CD4-positive, CD25-positive, alpha-beta regulatory T cell (primary cell): ENCODE measurements around the gene PHF1. TPM values are rescaled to one million over a fixed set of nuclear protein-coding genes. Genes with fewer than 3 reads are reported as not detected.

Experiments used
- ATAC-seq, 2 donors: fragments of 150-1000 bp; cut with Tn5 transposase; one replicate each; pipeline ENCODE4 v1.10.0; 2021; ENCODE audit warnings: low read depth in 2 of 2, moderate number of reproducible peaks in 2 of 2, moderate library complexity in 1 of 2
- DNase-seq, 3 donors: peaks; one replicate each; pipeline versions ENCODE4 v3.0.0 to v3.0.0-alpha.2; 2012 to 2022; ENCODE audit warnings: mixed read lengths in 1 of 3
- H3K27ac ChIP-seq: one replicate; pipeline ENCODE4 v1.7.0; 2013; ENCODE audit warnings: mild to moderate bottlenecking, low read length; ENCODE audit not compliant: insufficient read depth, poor library complexity, severe bottlenecking
- H3K27me3 ChIP-seq: one replicate; pipeline ENCODE4 v1.7.0; 2013; ENCODE audit warnings: low read length; ENCODE audit not compliant: control insufficient read depth, insufficient read depth
- H3K36me3 ChIP-seq: one replicate; pipeline ENCODE4 v1.7.0; 2013; ENCODE audit warnings: mild to moderate bottlenecking, low read length, moderate library complexity; ENCODE audit not compliant: control insufficient read depth, insufficient read depth
- H3K4me1 ChIP-seq: 2 replicates; pipeline ENCODE4 v1.7.0; 2013; ENCODE audit warnings: mild to moderate bottlenecking, low read length; ENCODE audit not compliant: insufficient read depth, control insufficient read depth, poor library complexity, severe bottlenecking
- H3K4me3 ChIP-seq: one replicate; pipeline ENCODE4 v1.7.0; 2013; ENCODE audit warnings: low read depth, mild to moderate bottlenecking, low read length, moderate library complexity
- H3K9me3 ChIP-seq, 2 experiments: 1 replicate in 1 of 2; 2 replicates in 1 of 2; pipeline ENCODE4 v1.7.0; 2013; ENCODE audit warnings: low read length in 2 of 2, mild to moderate bottlenecking in 1 of 2, moderate library complexity in 1 of 2; ENCODE audit not compliant: control insufficient read depth in 2 of 2
- H3K27ac Mint-ChIP-seq, 3 donors: one replicate each; pipeline ENCODE4 v1.8.0; 2020 to 2022; ENCODE audit warnings: mild to moderate bottlenecking in 3 of 3, mixed read lengths in 3 of 3, moderate library complexity in 2 of 3
- H3K27me3 Mint-ChIP-seq: one replicate; pipeline ENCODE4 v1.8.0; 2022; ENCODE audit warnings: mild to moderate bottlenecking, mixed read lengths
- H3K36me3 Mint-ChIP-seq: one replicate; pipeline ENCODE4 v1.8.0; 2020; ENCODE audit warnings: mixed read lengths
- H3K4me1 Mint-ChIP-seq, 4 donors: one replicate each; pipeline ENCODE4 v1.8.0; 2020 to 2022; ENCODE audit warnings: mixed read lengths in 4 of 4, mild to moderate bottlenecking in 1 of 4
- H3K4me3 Mint-ChIP-seq, 4 donors: one replicate each; pipeline ENCODE4 v1.8.0; 2020 to 2022; ENCODE audit warnings: mild to moderate bottlenecking in 4 of 4, mixed read lengths in 4 of 4, moderate library complexity in 3 of 4
- H3K9me3 Mint-ChIP-seq, 7 donors: one replicate each; pipeline ENCODE4 v1.8.0; 2020 to 2022; ENCODE audit warnings: mixed read lengths in 7 of 7, mild to moderate bottlenecking in 3 of 7, moderate library complexity in 2 of 7
- polyA plus RNA-seq, 4 donors: library from polyadenylated mRNA; unstranded; fragments of 300-500 nt; fragmentation: Illumina TruSeq; gene quantifications; one replicate each; pipeline ENCODE4 v1.2.3, GENCODE V29; 2021
- total RNA-seq: library from RNA; stranded (reverse); gene quantifications from one replicate; pipeline ENCODE4 v1.2.3, GENCODE V29; 2022

Gene PHF1
- total and polyA plus RNA-seq, 5 donors from 2014 or later: 41.5 to 403 (median 69.6) TPM

DNA sequence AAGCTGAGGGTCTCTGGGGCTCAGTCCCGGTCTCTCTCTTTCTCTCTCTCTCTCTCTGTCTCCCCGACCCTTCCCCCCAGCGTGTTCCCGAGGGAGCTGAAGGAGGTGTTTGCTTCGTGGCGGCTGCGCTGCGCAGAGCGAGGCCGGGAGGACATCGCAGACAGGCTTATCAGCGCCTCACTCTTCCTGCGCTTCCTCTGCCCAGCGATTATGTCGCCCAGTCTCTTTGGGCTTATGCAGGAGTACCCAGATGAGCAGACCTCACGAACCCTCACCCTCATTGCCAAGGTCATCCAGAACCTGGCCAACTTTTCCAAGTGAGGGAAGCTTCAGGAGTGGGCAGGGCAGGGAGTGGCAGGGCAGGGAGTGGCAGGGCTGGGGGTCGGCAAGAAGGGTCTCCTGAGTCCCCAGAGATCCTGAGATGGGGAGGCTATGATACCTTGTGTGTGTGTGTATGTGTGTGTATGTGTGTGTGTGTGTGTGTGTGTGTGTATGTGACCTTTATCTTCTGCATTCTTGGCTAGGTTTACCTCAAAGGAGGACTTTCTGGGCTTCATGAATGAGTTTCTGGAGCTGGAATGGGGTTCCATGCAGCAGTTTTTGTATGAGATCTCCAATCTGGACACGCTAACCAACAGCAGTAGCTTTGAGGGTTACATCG is 30.0 kb downstream of the PHF1 start:
- no peaks in the 10 kb centered on the region for H3K4me1 ChIP-seq
- no peak for DNase-seq

DNA sequence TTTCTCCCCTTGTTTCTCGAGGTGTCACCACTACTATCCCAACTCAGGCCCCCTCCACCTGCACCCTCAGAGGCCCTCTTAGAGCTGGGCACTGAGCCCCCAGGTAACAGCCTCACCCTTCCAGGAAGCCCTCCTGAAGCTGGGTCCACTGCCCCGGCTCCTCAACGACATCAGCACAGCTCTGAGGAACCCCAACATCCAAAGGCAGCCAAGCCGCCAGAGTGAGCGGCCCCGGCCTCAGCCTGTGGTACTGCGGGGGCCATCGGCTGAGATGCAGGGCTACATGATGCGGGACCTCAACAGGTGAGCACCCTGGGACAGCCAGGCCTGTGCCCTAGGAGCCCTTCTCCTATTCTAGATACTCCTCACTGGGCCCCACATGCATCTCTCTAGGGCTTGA is 30.6 kb downstream of the PHF1 start:
- peaks cover 44% of the 10 kb centered on the region for H3K36me3 Mint-ChIP-seq
- H3K9me3 Mint-ChIP-seq: no peaks in the 10 kb centered on the region
- peak overlapping the region in 2 of 3 donors; percentile 6 to 67 for H3K27ac Mint-ChIP-seq
- H3K4me1 Mint-ChIP-seq: peaks cover 3 to 11% (median 4%) of the 10 kb centered on the region in 4 donors
- Histone ChIP-seq H3K27ac (no peak overlapping the region), H3K4me1 (no peaks in the 10 kb centered on the region), H3K9me3 (no peaks in the 10 kb centered on the region), H3K4me3 (no peak overlapping the region), H3K36me3 (peaks cover 49% of the 10 kb centered on the region), H3K27me3 (no peaks in the 10 kb centered on the region)
- no peak overlapping the region for H3K4me3 Mint-ChIP-seq
- DNase-seq (no peak), ATAC-seq (no peak)
- no peaks in the 10 kb centered on the region for H3K27me3 Mint-ChIP-seq

More for the DNA sequence above, 30.0 kb downstream of the PHF1 start:
- H3K36me3 Mint-ChIP-seq: peaks cover 45% of the 10 kb centered on the region
- H3K27ac Mint-ChIP-seq: no peak overlapping the region
- H3K27ac ChIP-seq: no peak overlapping the region
- peaks cover 3 to 11% (median 4%) of the 10 kb centered on the region in 4 donors for H3K4me1 Mint-ChIP-seq
- H3K27me3 ChIP-seq: no peaks in the 10 kb centered on the region
- H3K9me3 Mint-ChIP-seq: no peaks in the 10 kb centered on the region
- H3K27me3 Mint-ChIP-seq: no peaks in the 10 kb centered on the region
- H3K9me3 ChIP-seq: no peaks in the 10 kb centered on the region
- H3K4me3 Mint-ChIP-seq: no peak overlapping the region
- no peak for ATAC-seq
- no peak overlapping the region for H3K4me3 ChIP-seq
- peaks cover 54% of the 10 kb centered on the region for H3K36me3 ChIP-seq

DNA sequence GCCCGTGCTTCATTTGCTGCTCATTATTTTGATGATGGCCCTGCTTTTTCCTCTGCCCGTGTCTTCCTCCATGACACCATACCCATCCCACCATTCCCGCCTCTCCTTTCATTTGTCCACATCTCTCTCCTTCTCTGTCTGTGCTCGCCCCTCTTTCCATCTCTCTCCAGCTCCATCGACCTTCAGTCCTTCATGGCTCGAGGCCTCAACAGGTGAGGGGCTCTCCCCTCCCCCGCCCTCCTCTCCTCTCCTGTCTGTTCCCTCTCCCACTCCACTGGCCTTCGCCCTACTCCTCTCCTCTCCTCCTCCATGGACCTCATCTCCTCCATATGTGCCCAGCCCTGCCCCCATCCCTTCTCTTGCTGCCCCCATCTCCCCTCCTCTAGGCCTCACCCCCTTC is 31.5 kb downstream of the PHF1 start:
- Mint-ChIP-seq H3K4me1 (peaks cover 3 to 11% (median 4%) of the 10 kb centered on the region in 4 donors), H3K4me3 (no peak overlapping the region), H3K27ac (peak overlapping the region in 2 of 3 donors; percentile 67 to 79), H3K27me3 (no peaks in the 10 kb centered on the region), H3K36me3 (peaks cover 39% of the 10 kb centered on the region), H3K9me3 (no peaks in the 10 kb centered on the region)
- no peak overlapping the region for H3K27ac ChIP-seq
- H3K36me3 ChIP-seq: peaks cover 46% of the 10 kb centered on the region
- no peaks in the 10 kb centered on the region for H3K4me1 ChIP-seq
- H3K4me3 ChIP-seq: no peak overlapping the region
- no peak for DNase-seq
- no peak for ATAC-seq
- no peaks in the 10 kb centered on the region for H3K9me3 ChIP-seq
- H3K27me3 ChIP-seq: no peaks in the 10 kb centered on the region

- no peak overlapping the region for H3K27ac ChIP-seq
- H3K9me3 ChIP-seq: no peaks in the 10 kb centered on the region
- no peaks in the 10 kb centered on the region for H3K9me3 Mint-ChIP-seq
- H3K27me3 ChIP-seq: no peaks in the 10 kb centered on the region
- H3K36me3 Mint-ChIP-seq: peaks cover 39% of the 10 kb centered on the region
- H3K27ac Mint-ChIP-seq: no peak overlapping the region
- H3K4me3 Mint-ChIP-seq: no peak overlapping the region
- peaks cover 47% of the 10 kb centered on the region for H3K36me3 ChIP-seq
- peaks cover 4 to 11% (median 5%) of the 10 kb centered on the region in 4 donors for H3K4me1 Mint-ChIP-seq
- no peak overlapping the region for H3K4me3 ChIP-seq
- ATAC-seq: no peak
- no peak for DNase-seq
- no peaks in the 10 kb centered on the region for H3K4me1 ChIP-seq
- no peaks in the 10 kb centered on the region for H3K27me3 Mint-ChIP-seq
Observed at GRCh38 chr6:33443025-33443424, 32.2 kb downstream of the PHF1 start.

DNA sequence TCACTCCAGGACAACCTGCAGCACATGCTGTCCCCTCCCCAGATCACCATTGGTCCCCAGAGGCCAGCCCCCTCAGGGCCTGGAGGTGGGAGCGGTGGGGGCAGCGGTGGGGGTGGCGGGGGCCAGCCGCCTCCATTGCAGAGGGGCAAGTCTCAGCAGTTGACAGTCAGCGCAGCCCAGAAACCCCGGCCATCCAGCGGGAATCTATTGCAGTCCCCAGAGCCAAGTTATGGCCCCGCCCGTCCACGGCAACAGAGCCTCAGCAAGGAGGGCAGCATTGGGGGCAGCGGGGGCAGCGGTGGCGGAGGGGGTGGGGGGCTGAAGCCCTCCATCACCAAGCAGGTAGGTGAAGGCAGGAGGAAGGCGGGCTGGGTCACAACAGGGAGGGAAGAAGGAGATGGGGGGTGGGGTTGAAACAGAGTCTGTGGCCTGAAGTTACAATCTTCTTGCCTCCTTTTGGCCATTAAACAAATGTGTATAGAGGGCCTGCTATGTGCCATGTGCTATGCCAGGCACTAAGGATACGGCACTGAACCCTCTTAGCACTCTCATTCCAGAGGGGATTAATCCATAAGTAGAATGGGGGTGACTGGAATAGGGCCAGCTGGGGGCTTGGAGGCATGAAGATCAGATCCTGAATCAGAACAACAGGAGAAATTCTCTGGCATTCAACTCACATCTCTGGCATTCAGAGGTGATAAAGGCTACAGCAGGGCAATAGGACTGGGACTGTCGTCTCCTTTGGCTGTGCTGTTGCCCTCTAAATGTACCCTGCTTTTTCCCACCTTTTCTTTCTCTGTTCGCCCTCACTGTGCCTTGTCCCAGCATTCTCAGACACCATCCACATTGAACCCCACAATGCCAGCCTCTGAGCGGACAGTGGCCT is 33.0 kb downstream of the PHF1 start:
- no peak overlapping the region for H3K4me3 ChIP-seq
- no peak for DNase-seq
- Mint-ChIP-seq H3K27ac (peak overlapping the region in 1 of 3 donors; percentile 33), H3K27me3 (no peaks in the 10 kb centered on the region), H3K9me3 (no peaks in the 10 kb centered on the region), H3K4me3 (no peak overlapping the region), H3K36me3 (peaks cover 40% of the 10 kb centered on the region), H3K4me1 (peaks cover 4 to 10% (median 7%) of the 10 kb centered on the region in 4 donors)
- H3K27me3 ChIP-seq: no peaks in the 10 kb centered on the region
- H3K27ac ChIP-seq: no peak overlapping the region
- peaks cover 43% of the 10 kb centered on the region for H3K36me3 ChIP-seq
- H3K9me3 ChIP-seq: no peaks in the 10 kb centered on the region
- H3K4me1 ChIP-seq: no peaks in the 10 kb centered on the region
- ATAC-seq: no peak

GRCh38 chr6:33445119-33445603 is 34.3 kb downstream of the PHF1 start:
- H3K36me3 Mint-ChIP-seq: peaks cover 33% of the 10 kb centered on the region
- H3K36me3 ChIP-seq: peaks cover 42% of the 10 kb centered on the region

DNA sequence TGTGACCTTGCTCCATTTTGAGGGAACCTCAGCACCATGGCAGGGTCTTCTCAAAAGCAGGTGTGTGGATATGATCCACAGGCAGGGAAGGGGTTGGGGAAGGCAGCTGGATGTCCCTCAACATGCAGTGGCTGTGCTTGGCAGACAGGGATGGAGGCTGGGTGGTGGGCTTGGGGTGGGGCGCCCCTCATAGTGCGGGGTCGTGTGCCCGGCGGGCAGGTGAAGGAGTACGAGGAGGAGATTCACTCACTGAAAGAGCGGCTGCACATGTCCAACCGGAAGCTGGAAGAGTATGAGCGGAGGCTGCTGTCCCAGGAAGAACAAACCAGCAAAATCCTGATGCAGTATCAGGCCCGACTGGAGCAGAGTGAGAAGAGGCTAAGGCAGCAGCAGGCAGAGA is 35.5 kb downstream of the PHF1 start:
- Mint-ChIP-seq H3K4me1 (peaks cover 0 to 14% (median 9%) of the 10 kb centered on the region in 4 donors), H3K27ac (peak overlapping the region in 2 of 3 donors; percentile 46 to 84), H3K4me3 (peak overlapping the region in 1 of 4 donors; percentile 67), H3K9me3 (no peaks in the 10 kb centered on the region), H3K36me3 (peaks cover 33% of the 10 kb centered on the region), H3K27me3 (no peaks in the 10 kb centered on the region)
- peaks cover 33% of the 10 kb centered on the region for H3K36me3 ChIP-seq
- no peaks in the 10 kb centered on the region for H3K4me1 ChIP-seq
- no peaks in the 10 kb centered on the region for H3K9me3 ChIP-seq
- ATAC-seq (no peak), DNase-seq (no peak)
- no peak overlapping the region for H3K27ac ChIP-seq
- H3K27me3 ChIP-seq: no peaks in the 10 kb centered on the region
- no peak overlapping the region for H3K4me3 ChIP-seq

More at GRCh38 chr6:33445119-33445603, 34.3 kb downstream of the PHF1 start:
- peaks cover 0 to 9% (median 6%) of the 10 kb centered on the region in 4 donors for H3K4me1 Mint-ChIP-seq
- H3K9me3 Mint-ChIP-seq: no peaks in the 10 kb centered on the region
- Histone ChIP-seq H3K27ac (peak overlapping the region; percentile 5), H3K4me3 (no peak overlapping the region), H3K27me3 (no peaks in the 10 kb centered on the region), H3K4me1 (no peaks in the 10 kb centered on the region), H3K9me3 (no peaks in the 10 kb centered on the region)
- H3K27me3 Mint-ChIP-seq: no peaks in the 10 kb centered on the region
- H3K27ac Mint-ChIP-seq: peak overlapping the region in 2 of 3 donors; percentile 23 to 82
- ATAC-seq (no peak), DNase-seq (no peak)
- peak overlapping the region in 1 of 4 donors; percentile 55 for H3K4me3 Mint-ChIP-seq
